HG02610 (cell line): ENCODE data around the gene CAMK2N1.
"Not testable (repeated sequence)": the region's sequence is repeated elsewhere in the genome, so short reads cannot be mapped to it uniquely, and the experiment has no call there.

Experiments used
- ATAC-seq: cut with Tn5 transposase; IDR thresholded peaks from one replicate; pipeline ENCODE4 v1.9.1; 2021; ENCODE audit warnings: mild to moderate bottlenecking, moderate library complexity; ENCODE audit not compliant: unreplicated experiment

CAMK2N1 gene

GRCh38 chr1:20485527-20486456, at the start of gene CAMK2N1:
TSS of gene CAMK2N1 (minus strand) at chr1:20486210. CDS start at chr1:20485379, 831 bp downstream.
- no peak for ATAC-seq

DNA sequence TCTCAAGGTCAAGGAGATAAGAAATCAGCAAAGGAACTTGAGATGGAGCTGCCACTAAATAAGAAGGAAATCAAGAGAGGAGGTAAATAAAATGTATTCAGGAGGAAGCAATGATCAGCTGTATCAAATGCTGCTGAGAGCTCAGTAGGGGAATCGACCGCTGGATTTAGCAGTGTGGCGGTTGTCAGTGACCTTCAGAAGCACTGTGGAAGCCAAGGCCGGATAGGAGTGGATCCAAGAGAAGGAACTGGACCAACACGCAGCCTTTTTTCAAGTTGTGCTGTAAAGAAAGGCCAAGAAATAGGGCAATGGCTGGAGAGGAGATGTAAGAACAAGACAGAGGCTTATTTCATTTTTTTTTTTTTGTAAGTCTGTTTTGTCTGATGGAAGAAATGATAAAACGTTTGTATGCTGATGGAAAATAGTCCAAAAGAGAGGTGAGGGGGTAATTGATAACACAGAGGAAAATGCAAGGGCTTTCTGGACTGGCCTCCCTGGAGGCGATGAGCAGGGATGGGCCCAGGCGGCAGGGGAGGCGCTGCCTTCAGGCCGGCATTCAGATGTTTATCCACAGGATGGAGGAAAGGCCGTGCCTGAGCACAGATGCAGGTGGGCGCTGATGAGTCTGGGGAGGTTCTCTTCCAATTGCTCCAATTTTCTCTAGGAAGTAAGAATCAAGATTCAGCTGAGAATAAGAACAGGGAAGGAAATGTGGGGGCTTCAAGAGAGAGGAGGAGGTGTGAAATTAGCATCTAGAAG, 48.8 kb upstream of the CAMK2N1 start:
- ATAC-seq = no peak

- ATAC-seq = no peak
Measured at GRCh38 chr1:20533635-20534034, 47.6 kb upstream of the CAMK2N1 start.

- no peak for ATAC-seq
Measured at GRCh38 chr1:20530901-20531300, 44.9 kb upstream of the CAMK2N1 start.

DNA sequence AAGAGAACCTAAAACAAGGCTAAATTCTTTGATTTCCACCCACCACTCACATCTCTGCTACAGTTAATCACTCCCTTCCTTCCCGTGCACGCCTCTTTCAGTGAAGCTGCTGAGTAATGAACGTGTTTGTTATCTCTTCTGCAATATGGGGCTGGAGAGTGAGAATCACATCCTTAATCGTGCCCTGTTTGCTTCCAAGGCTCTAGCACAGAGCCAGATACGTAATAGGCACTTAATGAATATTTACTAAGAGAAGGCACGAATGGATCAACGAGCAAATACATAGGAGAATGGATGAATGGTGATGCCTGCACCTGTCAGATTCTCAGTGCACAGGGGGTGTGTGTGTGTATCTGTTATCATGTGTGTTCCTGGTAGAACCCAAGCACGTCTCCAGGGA, 44.3 kb upstream of the CAMK2N1 start:
- no peak for ATAC-seq

DNA sequence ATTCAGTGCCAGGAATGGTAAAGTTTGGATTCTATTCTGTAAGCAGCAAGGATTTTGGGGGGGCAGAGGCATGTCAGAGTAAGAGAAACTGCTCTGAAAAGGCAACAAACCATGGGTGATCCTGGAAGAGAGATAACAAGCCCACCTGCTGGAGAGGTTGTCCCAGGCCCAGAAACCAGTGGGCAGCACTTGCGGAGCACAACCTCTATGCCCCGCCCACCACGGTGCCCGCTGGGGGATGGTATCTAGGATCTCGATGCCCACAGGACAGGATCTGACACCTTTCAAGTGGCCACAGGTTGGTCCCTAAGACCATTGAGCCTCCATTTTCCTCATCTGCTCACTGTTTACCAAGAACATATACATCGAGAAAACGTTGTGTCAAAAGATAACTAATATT, 42.2 kb upstream of the CAMK2N1 start:
- no peak for ATAC-seq

DNA sequence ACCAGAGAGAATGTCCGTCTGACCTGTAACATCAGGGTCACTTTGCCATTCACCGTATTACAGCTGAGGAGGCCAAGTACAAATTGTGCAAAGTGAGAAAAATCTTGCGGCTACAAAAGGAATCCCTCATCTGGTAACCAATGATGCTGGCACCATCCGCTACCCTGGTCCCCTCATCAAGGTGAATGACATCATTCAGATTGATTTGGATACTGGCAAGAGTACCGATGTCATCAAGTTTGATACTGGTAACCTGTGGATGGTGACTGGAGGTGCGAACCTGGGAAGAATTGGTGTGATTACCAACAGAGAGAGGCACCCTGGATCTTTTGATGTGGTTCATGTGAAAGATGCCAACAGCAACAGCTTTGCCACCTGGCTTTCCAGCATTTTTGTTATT, 40.3 kb upstream of the CAMK2N1 start:
- no peak for ATAC-seq

GRCh38 chr1:20521960-20522861, 36.2 kb upstream of the CAMK2N1 start:
- ATAC-seq = no peak

DNA sequence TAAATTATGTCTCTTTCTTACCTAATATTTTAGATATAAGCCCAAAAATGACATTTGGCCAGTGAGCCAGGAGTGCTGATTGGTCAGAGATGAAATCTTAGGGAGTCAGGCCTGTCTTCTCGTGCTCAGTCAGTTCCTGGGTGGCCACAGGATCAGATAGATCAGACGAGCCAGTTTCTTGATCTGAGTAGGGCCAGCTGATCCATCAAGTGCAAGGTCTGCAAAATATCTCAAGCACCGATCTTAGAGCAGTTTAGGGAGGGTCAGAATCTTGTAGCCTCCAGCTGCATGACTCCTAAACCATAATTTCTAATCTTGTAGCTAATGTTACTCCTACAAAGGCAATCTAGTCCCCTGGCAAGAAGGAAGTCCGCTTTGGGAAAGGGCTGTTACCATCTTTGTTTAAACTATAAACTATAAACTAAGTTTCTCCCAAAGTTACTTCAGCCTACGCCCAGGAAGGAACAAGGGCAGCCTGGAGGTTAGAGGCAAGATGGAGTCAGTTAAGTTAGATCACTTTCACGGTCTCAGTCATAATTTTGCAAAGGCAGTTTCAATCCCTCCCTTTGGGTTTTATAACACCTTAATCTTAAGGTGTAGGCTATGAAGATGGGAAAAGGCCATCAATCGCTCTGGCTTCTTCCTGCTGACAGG, 33.7 kb upstream of the CAMK2N1 start:
- not testable (repeated sequence) for ATAC-seq

GRCh38 chr1:20511518-20512428, 25.8 kb upstream of the CAMK2N1 start:
- no peak for ATAC-seq

- no peak for ATAC-seq
Measured at GRCh38 chr1:20508411-20508771, 22.4 kb upstream of the CAMK2N1 start.

DNA sequence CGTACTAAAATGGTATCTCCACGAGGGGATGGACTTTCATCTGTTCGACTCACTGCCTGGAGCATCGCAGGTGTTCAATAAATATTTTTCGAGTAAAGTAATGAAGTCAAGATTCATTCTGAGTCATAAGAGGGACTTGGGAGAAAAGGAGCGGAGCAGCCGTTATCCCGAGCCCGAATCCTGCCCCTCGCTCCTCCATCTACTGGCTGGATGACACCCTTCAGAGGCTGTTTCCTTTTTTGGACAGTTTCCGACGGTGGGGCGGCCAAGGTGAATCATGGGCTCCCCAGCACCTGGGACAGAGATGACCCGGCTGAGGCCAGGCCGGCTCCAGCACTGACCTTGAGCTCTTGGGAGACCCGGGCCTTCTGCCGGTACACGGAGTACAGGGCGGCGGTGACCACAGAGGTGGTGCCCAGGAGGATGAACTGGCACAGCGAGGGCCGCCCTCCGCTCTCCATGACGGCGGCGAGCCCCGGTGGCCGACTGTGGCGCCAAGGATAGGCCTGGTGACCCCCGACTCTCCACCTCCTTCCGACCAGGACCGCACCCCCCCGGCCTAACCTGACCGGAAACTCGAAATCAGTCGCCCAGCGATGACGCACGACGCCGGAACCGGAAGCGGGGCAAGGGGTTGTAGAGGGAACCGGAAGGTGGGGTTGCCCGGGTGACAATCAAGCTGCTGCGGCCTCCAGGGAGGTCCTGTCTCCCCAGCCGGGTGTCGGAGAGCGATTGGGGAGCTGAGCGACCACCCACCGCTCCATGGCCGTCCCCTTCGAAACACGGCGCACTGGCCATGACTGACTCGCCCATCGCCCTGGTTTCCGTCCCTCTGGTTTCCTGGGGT, 21.8 kb upstream of the CAMK2N1 start, which contains the start of gene MUL1:
Gene MUL1, minus strand, starts transcription at position 588 of the 847 bp plus-strand sequence. Its CDS starts 127 bp downstream, at position 461.
- peak; percentile 89 for ATAC-seq

DNA sequence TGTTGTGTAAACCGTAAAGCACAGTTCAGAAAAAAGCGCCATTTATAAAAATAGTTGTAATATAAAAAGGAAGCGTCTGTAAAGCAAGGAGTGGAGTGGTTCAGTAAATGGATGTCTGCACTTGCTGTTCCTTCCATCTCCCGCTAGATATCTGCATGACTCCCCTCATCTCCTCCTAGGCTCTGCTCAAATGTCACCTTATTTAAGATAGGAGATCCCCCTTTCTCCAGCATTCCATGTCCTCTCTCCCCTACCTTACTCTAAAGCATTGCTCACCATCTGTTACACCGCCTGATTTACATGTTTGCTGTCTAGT, 21.2 kb upstream of the CAMK2N1 start:
- no peak for ATAC-seq

GRCh38 chr1:20505488-20505887, 19.5 kb upstream of the CAMK2N1 start:
- no peak for ATAC-seq

DNA sequence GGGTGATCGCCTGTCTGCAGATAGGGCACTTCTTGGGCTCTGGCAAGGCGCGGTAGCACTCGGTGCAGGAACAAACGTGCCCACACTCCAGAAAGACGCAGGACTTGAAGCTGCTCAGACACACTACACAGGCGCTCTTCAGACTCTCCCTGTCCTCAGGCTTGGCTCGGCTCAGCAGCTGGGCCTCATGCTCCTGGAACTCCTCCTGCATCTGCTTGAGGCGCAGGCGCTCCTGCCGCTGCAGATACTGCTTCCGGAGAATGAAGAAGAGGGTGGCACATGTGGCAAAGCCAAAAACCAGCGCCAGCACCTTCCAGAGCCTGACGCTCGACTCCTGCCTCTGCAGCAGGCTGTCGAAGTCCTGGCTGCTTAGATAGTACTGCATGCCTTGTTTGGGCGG, 14.7 kb upstream of the CAMK2N1 start:
- ATAC-seq = no peak

DNA sequence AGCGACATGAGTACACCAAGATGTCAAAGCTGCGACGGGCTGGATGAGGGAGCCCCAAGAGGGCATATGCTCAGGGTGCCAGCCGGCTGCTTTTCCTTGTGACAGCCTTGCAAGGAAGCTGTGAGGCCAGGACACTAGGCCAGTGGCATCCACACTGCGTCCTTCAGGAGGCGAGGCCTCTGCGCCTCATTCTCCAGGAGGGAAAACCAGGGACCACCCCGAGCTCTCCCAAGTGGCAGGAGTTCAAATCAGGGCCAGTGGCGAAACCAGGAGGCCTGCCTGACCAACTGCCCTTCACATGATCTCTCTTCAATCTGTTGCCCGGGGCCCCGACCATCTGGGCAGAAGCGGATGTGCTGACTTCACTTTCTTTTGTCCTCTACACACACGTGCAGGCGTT, 13.7 kb upstream of the CAMK2N1 start:
- ATAC-seq = no peak

- no peak for ATAC-seq
Measured at GRCh38 chr1:20499105-20499504, 13.1 kb upstream of the CAMK2N1 start.

- ATAC-seq = no peak
Measured at GRCh38 chr1:20498116-20498515, 12.1 kb upstream of the CAMK2N1 start.

- no peak for ATAC-seq
Measured at GRCh38 chr1:20497506-20497905, 11.5 kb upstream of the CAMK2N1 start.
